ENCODE data around the gene SMARCB1.
"Not testable (repeated sequence)": the region's sequence is repeated elsewhere in the genome, so short reads cannot be mapped to it uniquely, and the experiment has no call there.

The SMARCB1 gene

GRCh38 chr22:23844739-23845202, 58.0 kb downstream of the SMARCB1 start:
- DNase-seq (ENCODE audit: low read depth in 4 of 4, low spot score in 1 of 4): no peak

- no peak for DNase-seq (ENCODE audit: low read depth in 4 of 4, low spot score in 1 of 4)
Measured at GRCh38 chr22:23845265-23846080, 58.7 kb downstream of the SMARCB1 start.

- DNase-seq (ENCODE audit: low read depth in 4 of 4, low spot score in 1 of 4): no peak
Measured at GRCh38 chr22:23846081-23846469, 59.3 kb downstream of the SMARCB1 start.

- no peak for DNase-seq (ENCODE audit: low read depth in 4 of 4, low spot score in 1 of 4)
Measured at GRCh38 chr22:23847310-23847920, 60.6 kb downstream of the SMARCB1 start.

GRCh38 chr22:23847991-23848864, 61.5 kb downstream of the SMARCB1 start:
- DNase-seq (ENCODE audit: low read depth in 4 of 4, low spot score in 1 of 4): no peak

GRCh38 chr22:23849009-23850006, 62.5 kb downstream of the SMARCB1 start:
- peak; percentile 67 to 84 (median 79) for DNase-seq (ENCODE audit: low read depth in 4 of 4, low spot score in 1 of 4)

GRCh38 chr22:23850136-23850611, 63.4 kb downstream of the SMARCB1 start:
- no peak for DNase-seq (ENCODE audit: low read depth in 4 of 4, low spot score in 1 of 4)

GRCh38 chr22:23856721-23857605, 70.2 kb downstream of the SMARCB1 start:
- no peak for DNase-seq (ENCODE audit: low read depth in 4 of 4, low spot score in 1 of 4)

GRCh38 chr22:23857606-23858483, 71.1 kb downstream of the SMARCB1 start, which contains the start of gene SLC2A11:
SLC2A11 (plus strand) TSS chr22:23857875; CDS start chr22:23858000, 125 bp downstream.
- peak; percentile 79 to 93 (median 86) for DNase-seq (ENCODE audit: low read depth in 4 of 4, low spot score in 1 of 4)

GRCh38 chr22:23858484-23858815, 71.7 kb downstream of the SMARCB1 start:
- no peak for DNase-seq (ENCODE audit: low read depth in 4 of 4, low spot score in 1 of 4)

GRCh38 chr22:23859201-23859600, 72.4 kb downstream of the SMARCB1 start:
- no peak for DNase-seq (ENCODE audit: low read depth in 4 of 4, low spot score in 1 of 4)

- DNase-seq (ENCODE audit: low read depth in 4 of 4, low spot score in 1 of 4): not testable (repeated sequence)
Measured at GRCh38 chr22:23860187-23860586, 73.4 kb downstream of the SMARCB1 start.

GRCh38 chr22:23862103-23862502, 75.3 kb downstream of the SMARCB1 start:
- no peak for DNase-seq (ENCODE audit: low read depth in 4 of 4, low spot score in 1 of 4)

GRCh38 chr22:23864499-23865154, 77.9 kb downstream of the SMARCB1 start:
- not testable (repeated sequence) for DNase-seq (ENCODE audit: low read depth in 4 of 4, low spot score in 1 of 4)

GRCh38 chr22:23868580-23868979, 81.8 kb downstream of the SMARCB1 start:
- DNase-seq (ENCODE audit: low read depth in 4 of 4, low spot score in 1 of 4): no peak

- no peak for DNase-seq (ENCODE audit: low read depth in 4 of 4, low spot score in 1 of 4)
Measured at GRCh38 chr22:23874871-23875270, 88.1 kb downstream of the SMARCB1 start.

GRCh38 chr22:23875801-23876200, 89.0 kb downstream of the SMARCB1 start:
- no peak for DNase-seq (ENCODE audit: low read depth in 4 of 4, low spot score in 1 of 4)

- DNase-seq (ENCODE audit: low read depth in 4 of 4, low spot score in 1 of 4): no peak
Measured at GRCh38 chr22:23877566-23877965, 90.8 kb downstream of the SMARCB1 start.
